Measurements from ENCODE around the gene CIAO2B. TPM values are rescaled to one million over a fixed set of nuclear protein-coding genes. Genes with fewer than 3 reads are reported as not detected.

Gene CIAO2B
- polyA plus RNA-seq, 3 donors: 121 to 140 (median 132) TPM

- TF ChIP-seq, protein P1, sequence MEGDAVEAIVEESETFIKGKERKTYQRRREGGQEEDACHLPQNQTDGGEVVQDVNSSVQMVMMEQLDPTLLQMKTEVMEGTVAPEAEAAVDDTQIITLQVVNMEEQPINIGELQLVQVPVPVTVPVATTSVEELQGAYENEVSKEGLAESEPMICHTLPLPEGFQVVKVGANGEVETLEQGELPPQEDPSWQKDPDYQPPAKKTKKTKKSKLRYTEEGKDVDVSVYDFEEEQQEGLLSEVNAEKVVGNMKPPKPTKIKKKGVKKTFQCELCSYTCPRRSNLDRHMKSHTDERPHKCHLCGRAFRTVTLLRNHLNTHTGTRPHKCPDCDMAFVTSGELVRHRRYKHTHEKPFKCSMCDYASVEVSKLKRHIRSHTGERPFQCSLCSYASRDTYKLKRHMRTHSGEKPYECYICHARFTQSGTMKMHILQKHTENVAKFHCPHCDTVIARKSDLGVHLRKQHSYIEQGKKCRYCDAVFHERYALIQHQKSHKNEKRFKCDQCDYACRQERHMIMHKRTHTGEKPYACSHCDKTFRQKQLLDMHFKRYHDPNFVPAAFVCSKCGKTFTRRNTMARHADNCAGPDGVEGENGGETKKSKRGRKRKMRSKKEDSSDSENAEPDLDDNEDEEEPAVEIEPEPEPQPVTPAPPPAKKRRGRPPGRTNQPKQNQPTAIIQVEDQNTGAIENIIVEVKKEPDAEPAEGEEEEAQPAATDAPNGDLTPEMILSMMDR (IDR thresholded peaks at IDR 0.05): no peak
- H3K27ac Mint-ChIP-seq: no peak overlapping the region
- Histone ChIP-seq H3K9me3 (replicated peaks in 1 of 2; ENCODE audit: control insufficient read depth in 1 of 2, insufficient read depth in 1 of 2, low read length in 2 of 2) (no peaks in the 10 kb centered on the region), H3K36me3 (replicated peaks in 1 of 2; ENCODE audit: control insufficient read depth in 1 of 2, insufficient read depth in 2 of 2, low read length in 2 of 2) (no peaks in the 10 kb centered on the region), H3K4me2 (replicated peaks; ENCODE audit: extremely low read depth, low read length, poor library complexity, severe bottlenecking) (no peak overlapping the region), H2AFZ (ENCODE audit: insufficient read depth, low read depth, low read length, poor library complexity, severe bottlenecking) (no peak overlapping the region), H3K4me1 (ENCODE audit: control insufficient read depth in 1 of 2, insufficient read depth in 2 of 2, low read length in 2 of 2) (no peaks in the 10 kb centered on the region), H3K27ac (ENCODE audit: low read depth in 1 of 2, low read length in 2 of 2) (no peak overlapping the region), H3K79me2 (ENCODE audit: insufficient read depth, low read length) (no peaks in the 10 kb centered on the region), H3K9ac (ENCODE audit: insufficient read depth, low read length, poor library complexity, severe bottlenecking) (no peak overlapping the region), H3K27me3 (ENCODE audit: control insufficient read depth in 2 of 2, insufficient read depth in 2 of 2, low read length in 2 of 2) (no peaks in the 10 kb centered on the region), H3K4me3 (replicated peaks in 1 of 3; ENCODE audit: low read depth in 2 of 3, low read length in 3 of 3) (no peak overlapping the region), H4K20me1 (ENCODE audit: insufficient read depth, low read length) (no peaks in the 10 kb centered on the region)
- no peaks in the 10 kb centered on the region for H3K4me1 Mint-ChIP-seq
- H3K36me3 Mint-ChIP-seq: no peaks in the 10 kb centered on the region
- WGBS (ENCODE audit: insufficient coverage): 97% methylated on average over 3 of the region's 3 CpGs
- no peak for DNase-seq
- peak overlapping the region in 1 of 2 donors; percentile 15 for H3K4me3 Mint-ChIP-seq
- no peaks in the 10 kb centered on the region for H3K9me3 Mint-ChIP-seq
- intact Hi-C loops (cut with micrococcal nuclease): no loop called here
- H3K27me3 Mint-ChIP-seq (ENCODE audit: low read depth in 3 of 3): peaks cover 3 to 12% (median 12%) of the 10 kb centered on the region in 3 donors
Measured at GRCh38 chr16:66908116-66908515, 26.1 kb downstream of the CIAO2B start.

DNA sequence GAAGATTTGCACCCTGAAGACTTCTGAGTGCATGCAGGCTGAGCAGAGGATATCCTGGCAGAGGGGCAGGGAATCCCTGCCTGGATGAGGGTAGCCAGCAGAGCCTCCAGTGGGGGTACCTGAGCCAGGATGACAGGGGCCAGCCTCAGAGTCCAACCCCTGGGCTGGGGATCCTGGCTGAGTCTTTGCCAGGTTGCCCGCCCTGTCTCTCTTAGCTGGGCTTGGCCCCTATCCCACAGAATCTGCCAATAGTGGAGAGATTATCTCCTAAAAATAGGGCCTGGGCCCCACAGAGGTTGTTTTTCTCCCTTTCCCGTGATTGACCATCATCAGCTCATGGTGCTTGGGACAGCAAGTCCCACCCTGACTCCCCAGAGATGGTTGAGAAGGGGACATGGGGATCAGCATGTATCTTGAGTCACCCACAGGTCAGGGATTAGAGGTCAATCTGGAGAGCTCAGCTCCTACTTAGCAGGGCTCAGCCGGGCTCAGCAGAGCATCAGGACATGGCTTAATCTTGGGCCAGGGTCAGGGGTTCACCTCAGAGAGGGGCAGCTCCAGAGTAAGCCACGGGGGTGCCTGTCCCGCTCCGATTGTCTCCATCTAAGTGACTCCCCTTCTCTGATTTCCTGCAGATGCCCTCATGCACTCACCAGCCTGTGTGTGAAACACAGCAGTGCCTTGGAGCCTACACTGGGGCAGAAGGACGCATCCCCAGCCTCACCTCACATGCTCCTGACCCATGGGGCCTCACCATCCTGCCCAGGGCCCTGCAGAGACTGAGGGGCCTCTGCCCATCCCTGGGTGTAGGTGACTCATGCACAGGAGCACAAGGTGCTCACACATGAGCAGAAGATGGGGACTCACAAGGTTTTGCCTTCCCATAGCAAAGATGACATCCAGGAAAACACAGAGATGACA lies 27.0 kb downstream of the CIAO2B start:
- no peak overlapping the region for H2AFZ ChIP-seq (ENCODE audit: insufficient read depth, low read depth, low read length, poor library complexity, severe bottlenecking)
- Mint-ChIP-seq H3K9me3 (no peaks in the 10 kb centered on the region), H3K36me3 (no peaks in the 10 kb centered on the region), H3K27ac (no peak overlapping the region), H3K27me3 (ENCODE audit: low read depth in 3 of 3) (peaks cover 3 to 12% (median 12%) of the 10 kb centered on the region in 3 donors), H3K4me1 (no peaks in the 10 kb centered on the region), H3K4me3 (no peak overlapping the region)
- DNase-seq: no peak
- intact Hi-C loops (cut with micrococcal nuclease): no loop called here
- H3K27ac ChIP-seq (ENCODE audit: low read depth in 1 of 2, low read length in 2 of 2): no peak overlapping the region
- H3K9ac ChIP-seq (ENCODE audit: insufficient read depth, low read length, poor library complexity, severe bottlenecking): no peak overlapping the region
- H3K36me3 ChIP-seq (replicated peaks in 1 of 2; ENCODE audit: control insufficient read depth in 1 of 2, insufficient read depth in 2 of 2, low read length in 2 of 2): no peaks in the 10 kb centered on the region
- no peaks in the 10 kb centered on the region for H3K27me3 ChIP-seq (ENCODE audit: control insufficient read depth in 2 of 2, insufficient read depth in 2 of 2, low read length in 2 of 2)
- no peaks in the 10 kb centered on the region for H4K20me1 ChIP-seq (ENCODE audit: insufficient read depth, low read length)
- H3K9me3 ChIP-seq (replicated peaks in 1 of 2; ENCODE audit: control insufficient read depth in 1 of 2, insufficient read depth in 1 of 2, low read length in 2 of 2): no peaks in the 10 kb centered on the region
- H3K4me1 ChIP-seq (ENCODE audit: control insufficient read depth in 1 of 2, insufficient read depth in 2 of 2, low read length in 2 of 2): no peaks in the 10 kb centered on the region
- H3K4me2 ChIP-seq (replicated peaks; ENCODE audit: extremely low read depth, low read length, poor library complexity, severe bottlenecking): no peak overlapping the region
- no peak overlapping the region for H3K4me3 ChIP-seq (replicated peaks in 1 of 3; ENCODE audit: low read depth in 2 of 3, low read length in 3 of 3)
- WGBS (ENCODE audit: insufficient coverage): 88% methylated on average over 4 of the region's 7 CpGs
- TF ChIP-seq, protein P1 (IDR thresholded peaks at IDR 0.05): no peak
- H3K79me2 ChIP-seq (ENCODE audit: insufficient read depth, low read length): no peaks in the 10 kb centered on the region
